ENCODE results near the gene CCSER1. TPM values are rescaled to one million over a fixed set of nuclear protein-coding genes. Genes with fewer than 3 reads are reported as not detected.
"Not testable (repeated sequence)": the region's sequence is repeated elsewhere in the genome, so short reads cannot be mapped to it uniquely, and the experiment has no call there.

The CCSER1 gene
- total RNA-seq, 2 donors from 2014 or later, result 1.5 to 2.7 TPM

GRCh38 chr4:91373546-91373945 is 1246.4 kb downstream of the CCSER1 start:
- TF ChIP-seq CTCF (IDR thresholded peaks at IDR 0.05), result no peak
- no peak overlapping the region for H3K27ac ChIP-seq
- no peak for DNase-seq (ENCODE audit: low spot score)
- no peaks in the 10 kb centered on the region for H3K27me3 ChIP-seq (replicated peaks; ENCODE audit: insufficient read depth)
- no peaks in the 10 kb centered on the region for H3K9me3 ChIP-seq
- no peaks in the 10 kb centered on the region for H3K36me3 ChIP-seq
- ATAC-seq (ENCODE audit: insufficient number of reproducible peaks, low FRiP score, low read depth), result no peak
- H3K4me3 ChIP-seq, result no peak overlapping the region
- H3K4me1 ChIP-seq (ENCODE audit: control insufficient read depth in 1 of 2, low read depth in 2 of 2), result no peaks in the 10 kb centered on the region

- H3K36me3 ChIP-seq; H3K9me3 ChIP-seq; H3K4me1 ChIP-seq (ENCODE audit: control insufficient read depth in 1 of 2, low read depth in 2 of 2); DNase-seq (ENCODE audit: low spot score); ATAC-seq (ENCODE audit: insufficient number of reproducible peaks, low FRiP score, low read depth); H3K27ac ChIP-seq; H3K27me3 ChIP-seq (replicated peaks; ENCODE audit: insufficient read depth); H3K4me3 ChIP-seq: not testable (repeated sequence)
Observed at GRCh38 chr4:91405431-91405830, 1278.2 kb downstream of the CCSER1 start.

- H3K4me1 ChIP-seq (ENCODE audit: control insufficient read depth in 1 of 2, low read depth in 2 of 2), result no peaks in the 10 kb centered on the region
- H3K36me3 ChIP-seq, result no peaks in the 10 kb centered on the region
- H3K27me3 ChIP-seq (replicated peaks; ENCODE audit: insufficient read depth), result no peaks in the 10 kb centered on the region
- H3K4me3 ChIP-seq, result no peak overlapping the region
- TF ChIP-seq CTCF (IDR thresholded peaks at IDR 0.05), result no peak
- H3K27ac ChIP-seq, result no peak overlapping the region
- DNase-seq (ENCODE audit: low spot score), result no peak
- ATAC-seq (ENCODE audit: insufficient number of reproducible peaks, low FRiP score, low read depth), result no peak
- no peaks in the 10 kb centered on the region for H3K9me3 ChIP-seq
Observed at GRCh38 chr4:91422011-91422410, 1294.8 kb downstream of the CCSER1 start.

GRCh38 chr4:91426725-91427124 is 1299.5 kb downstream of the CCSER1 start:
- no peak for ATAC-seq (ENCODE audit: insufficient number of reproducible peaks, low FRiP score, low read depth)
- no peak for DNase-seq (ENCODE audit: low spot score)
- H3K4me1 ChIP-seq (ENCODE audit: control insufficient read depth in 1 of 2, low read depth in 2 of 2), result no peaks in the 10 kb centered on the region
- no peaks in the 10 kb centered on the region for H3K27me3 ChIP-seq (replicated peaks; ENCODE audit: insufficient read depth)
- no peak for TF ChIP-seq CTCF (IDR thresholded peaks at IDR 0.05)
- no peak overlapping the region for H3K4me3 ChIP-seq
- H3K27ac ChIP-seq, result no peak overlapping the region
- no peaks in the 10 kb centered on the region for H3K9me3 ChIP-seq
- H3K36me3 ChIP-seq, result no peaks in the 10 kb centered on the region

- Histone ChIP-seq H3K36me3 (no peaks in the 10 kb centered on the region), H3K9me3 (no peaks in the 10 kb centered on the region), H3K4me1 (ENCODE audit: control insufficient read depth in 1 of 2, low read depth in 2 of 2) (no peaks in the 10 kb centered on the region), H3K4me3 (no peak overlapping the region), H3K27me3 (replicated peaks; ENCODE audit: insufficient read depth) (no peaks in the 10 kb centered on the region), H3K27ac (no peak overlapping the region)
- DNase-seq (ENCODE audit: low spot score) (no peak), ATAC-seq (ENCODE audit: insufficient number of reproducible peaks, low FRiP score, low read depth) (no peak)
- no peak for TF ChIP-seq CTCF (IDR thresholded peaks at IDR 0.05)
Observed at GRCh38 chr4:91427171-91427570, 1300.0 kb downstream of the CCSER1 start.

GRCh38 chr4:91434631-91435030 is 1307.4 kb downstream of the CCSER1 start:
- H3K9me3 ChIP-seq, result no peaks in the 10 kb centered on the region
- no peaks in the 10 kb centered on the region for H3K4me1 ChIP-seq (ENCODE audit: control insufficient read depth in 1 of 2, low read depth in 2 of 2)
- no peaks in the 10 kb centered on the region for H3K27me3 ChIP-seq (replicated peaks; ENCODE audit: insufficient read depth)
- H3K36me3 ChIP-seq, result no peaks in the 10 kb centered on the region
- TF ChIP-seq CTCF (IDR thresholded peaks at IDR 0.05), result no peak
- no peak for ATAC-seq (ENCODE audit: insufficient number of reproducible peaks, low FRiP score, low read depth)
- H3K27ac ChIP-seq, result no peak overlapping the region
- H3K4me3 ChIP-seq, result no peak overlapping the region
- DNase-seq (ENCODE audit: low spot score), result no peak

Data from thoracic aorta (tissue), 2 donors.